ENCODE measurements around the gene IL25.

The IL25 gene

DNA sequence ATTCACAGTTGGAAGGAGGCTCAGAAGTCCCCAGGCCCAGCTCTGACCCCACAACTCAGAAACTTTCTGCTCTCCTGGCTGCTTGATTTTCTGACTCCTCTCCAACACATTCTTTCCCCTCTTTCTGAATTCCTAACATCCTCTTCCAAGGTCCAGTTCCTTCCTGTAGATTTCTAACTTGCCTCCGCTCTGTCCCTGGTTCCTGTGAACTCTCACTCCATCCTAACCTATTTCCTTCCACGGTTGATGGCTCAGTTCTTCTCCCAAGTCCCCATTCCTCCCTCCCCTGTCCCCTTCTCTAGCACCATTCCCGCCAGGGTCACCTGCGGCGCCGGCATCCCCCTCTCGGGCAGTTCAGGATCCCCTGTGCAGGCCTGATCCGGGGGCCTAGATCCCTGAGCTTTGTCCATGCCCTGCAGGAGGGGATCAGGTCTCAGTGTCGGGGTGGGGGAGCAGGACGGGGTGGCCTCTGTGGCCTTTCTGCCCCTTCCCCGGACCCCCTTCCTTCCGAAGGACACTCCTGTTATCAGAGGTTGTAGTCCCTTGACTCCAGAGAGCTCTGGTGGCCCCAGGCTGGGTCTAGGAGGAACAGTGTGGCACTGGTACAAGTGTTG, 13.9 kb upstream of the IL25 start:
- Histone ChIP-seq H4K20me1 (ENCODE audit: insufficient read depth, low read length) (0 out of 2 replicates have a peak, but pooled peaks cover 3% of the 10 kb centered on the region), H3K4me1 (ENCODE audit: insufficient read depth, low read length) (no peaks in the 10 kb centered on the region), H3K27me3 (ENCODE audit: insufficient read depth, low read length, poor library complexity) (peaks cover 34% of the 10 kb centered on the region), H3K79me2 (ENCODE audit: insufficient read depth, low read length) (no peaks in the 10 kb centered on the region), H2AFZ (ENCODE audit: low read depth, low read length) (no peak overlapping the region), H3K9ac (ENCODE audit: low read depth, low read length) (no peak overlapping the region), H3K27ac (ENCODE audit: low read length) (no peak overlapping the region), H3K4me2 (ENCODE audit: insufficient read depth, low read length) (no peak overlapping the region), H3K4me3 (ENCODE audit: low read depth in 1 of 2, low read length in 2 of 2) (no peak overlapping the region), H3K9me3 (ENCODE audit: insufficient read depth, low read length, severe bottlenecking) (no peaks in the 10 kb centered on the region), H3K36me3 (ENCODE audit: insufficient read depth, low read length) (no peaks in the 10 kb centered on the region)
- ATAC-seq (ENCODE audit: insufficient read depth, low read depth) (no peak), DNase-seq (no peak)
- TF ChIP-seq, protein P1, sequence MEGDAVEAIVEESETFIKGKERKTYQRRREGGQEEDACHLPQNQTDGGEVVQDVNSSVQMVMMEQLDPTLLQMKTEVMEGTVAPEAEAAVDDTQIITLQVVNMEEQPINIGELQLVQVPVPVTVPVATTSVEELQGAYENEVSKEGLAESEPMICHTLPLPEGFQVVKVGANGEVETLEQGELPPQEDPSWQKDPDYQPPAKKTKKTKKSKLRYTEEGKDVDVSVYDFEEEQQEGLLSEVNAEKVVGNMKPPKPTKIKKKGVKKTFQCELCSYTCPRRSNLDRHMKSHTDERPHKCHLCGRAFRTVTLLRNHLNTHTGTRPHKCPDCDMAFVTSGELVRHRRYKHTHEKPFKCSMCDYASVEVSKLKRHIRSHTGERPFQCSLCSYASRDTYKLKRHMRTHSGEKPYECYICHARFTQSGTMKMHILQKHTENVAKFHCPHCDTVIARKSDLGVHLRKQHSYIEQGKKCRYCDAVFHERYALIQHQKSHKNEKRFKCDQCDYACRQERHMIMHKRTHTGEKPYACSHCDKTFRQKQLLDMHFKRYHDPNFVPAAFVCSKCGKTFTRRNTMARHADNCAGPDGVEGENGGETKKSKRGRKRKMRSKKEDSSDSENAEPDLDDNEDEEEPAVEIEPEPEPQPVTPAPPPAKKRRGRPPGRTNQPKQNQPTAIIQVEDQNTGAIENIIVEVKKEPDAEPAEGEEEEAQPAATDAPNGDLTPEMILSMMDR (IDR thresholded peaks at IDR 0.05; ENCODE audit: borderline replicate concordance, extremely low read depth, low read length, poor library complexity, severe bottlenecking): no peak
- no peak for TF ChIP-seq EZH2 (IDR thresholded peaks at IDR 0.05; ENCODE audit: borderline replicate concordance, low read depth, low read length, severe bottlenecking)

DNA sequence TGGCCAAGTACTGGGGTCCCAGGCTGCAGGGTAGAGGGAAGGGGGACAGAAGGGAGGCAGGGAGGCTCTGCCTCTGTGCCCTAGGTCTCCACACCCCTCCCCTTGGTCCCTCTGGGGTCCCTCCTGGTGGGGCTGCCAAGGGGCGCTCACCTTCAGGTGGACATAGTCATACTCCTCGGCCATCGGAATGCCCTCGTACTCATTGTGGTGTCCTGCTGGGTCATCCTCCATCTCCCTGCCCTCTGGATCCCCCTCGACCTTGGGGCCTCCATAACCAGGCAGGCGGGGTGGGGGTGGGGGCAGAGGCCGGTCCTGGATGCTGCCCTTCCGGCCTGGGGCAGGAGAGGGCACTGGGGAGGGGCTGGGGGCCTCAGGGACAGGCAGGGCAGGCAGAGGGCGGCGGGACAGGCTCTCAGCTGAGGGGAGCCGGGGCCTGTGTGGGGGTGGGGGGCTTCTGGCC, 13.4 kb upstream of the IL25 start:
- H3K27ac ChIP-seq (ENCODE audit: low read length): no peak overlapping the region
- no peaks in the 10 kb centered on the region for H3K36me3 ChIP-seq (ENCODE audit: insufficient read depth, low read length)
- ATAC-seq (ENCODE audit: insufficient read depth, low read depth): no peak
- H3K4me1 ChIP-seq (ENCODE audit: insufficient read depth, low read length): no peaks in the 10 kb centered on the region
- H4K20me1 ChIP-seq (ENCODE audit: insufficient read depth, low read length): 0 out of 2 replicates have a peak, but pooled peaks cover 3% of the 10 kb centered on the region
- no peaks in the 10 kb centered on the region for H3K79me2 ChIP-seq (ENCODE audit: insufficient read depth, low read length)
- no peaks in the 10 kb centered on the region for H3K9me3 ChIP-seq (ENCODE audit: insufficient read depth, low read length, severe bottlenecking)
- H2AFZ ChIP-seq (ENCODE audit: low read depth, low read length): no peak overlapping the region
- no peak for TF ChIP-seq EZH2 (IDR thresholded peaks at IDR 0.05; ENCODE audit: borderline replicate concordance, low read depth, low read length, severe bottlenecking)
- TF ChIP-seq, protein P1 (IDR thresholded peaks at IDR 0.05; ENCODE audit: borderline replicate concordance, extremely low read depth, low read length, poor library complexity, severe bottlenecking): no peak
- H3K27me3 ChIP-seq (ENCODE audit: insufficient read depth, low read length, poor library complexity): peaks cover 29% of the 10 kb centered on the region
- H3K9ac ChIP-seq (ENCODE audit: low read depth, low read length): no peak overlapping the region
- H3K4me2 ChIP-seq (ENCODE audit: insufficient read depth, low read length): no peak overlapping the region
- H3K4me3 ChIP-seq (ENCODE audit: low read depth in 1 of 2, low read length in 2 of 2): no peak overlapping the region
- no peak for DNase-seq

DNA sequence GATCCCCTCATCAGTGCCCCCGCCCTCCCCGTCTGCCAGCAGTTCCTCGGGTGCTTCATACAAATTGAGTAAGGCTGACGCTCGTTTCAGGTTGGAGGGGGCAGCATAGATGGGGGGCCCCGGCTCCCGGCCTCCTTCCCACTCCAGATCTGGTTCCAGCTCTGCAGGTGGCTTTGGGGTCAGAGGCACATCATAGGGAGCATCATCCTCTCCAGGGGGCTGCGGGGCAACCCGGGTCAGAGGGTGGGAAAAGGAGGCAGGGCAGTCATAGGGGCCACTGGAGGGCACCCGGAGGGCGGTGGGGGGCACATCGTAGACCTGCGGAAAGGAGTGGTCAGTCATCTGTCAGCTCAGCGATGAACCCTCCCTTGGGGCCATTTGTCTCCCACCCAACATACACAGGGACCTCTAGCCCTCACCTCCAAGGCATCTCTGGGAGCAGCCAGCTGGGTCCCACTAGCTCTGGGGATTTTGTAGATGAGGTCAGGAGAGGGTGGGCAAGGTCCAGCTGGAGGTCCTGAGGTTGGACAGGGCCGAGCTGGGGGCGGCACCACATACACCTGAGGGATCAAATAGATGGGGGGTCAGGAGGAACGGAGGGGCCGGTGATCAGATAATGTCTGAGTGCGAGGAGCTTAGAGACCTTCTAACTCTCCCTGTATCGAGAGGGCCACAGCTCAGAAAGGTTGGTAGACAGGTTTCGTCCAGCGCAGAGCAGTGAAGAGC, 12.7 kb upstream of the IL25 start:
- Histone ChIP-seq H3K4me3 (ENCODE audit: low read depth in 1 of 2, low read length in 2 of 2) (no peak overlapping the region), H3K9ac (ENCODE audit: low read depth, low read length) (no peak overlapping the region), H3K27ac (ENCODE audit: low read length) (no peak overlapping the region), H3K4me2 (ENCODE audit: insufficient read depth, low read length) (no peak overlapping the region), H4K20me1 (ENCODE audit: insufficient read depth, low read length) (0 out of 2 replicates have a peak, but pooled peaks cover 3% of the 10 kb centered on the region), H3K27me3 (ENCODE audit: insufficient read depth, low read length, poor library complexity) (peaks cover 24% of the 10 kb centered on the region), H3K36me3 (ENCODE audit: insufficient read depth, low read length) (no peaks in the 10 kb centered on the region), H3K79me2 (ENCODE audit: insufficient read depth, low read length) (no peaks in the 10 kb centered on the region), H2AFZ (ENCODE audit: low read depth, low read length) (no peak overlapping the region), H3K9me3 (ENCODE audit: insufficient read depth, low read length, severe bottlenecking) (no peaks in the 10 kb centered on the region), H3K4me1 (ENCODE audit: insufficient read depth, low read length) (no peaks in the 10 kb centered on the region)
- DNase-seq (no peak), ATAC-seq (ENCODE audit: insufficient read depth, low read depth) (no peak)
- TF ChIP-seq, protein P1 (IDR thresholded peaks at IDR 0.05; ENCODE audit: borderline replicate concordance, extremely low read depth, low read length, poor library complexity, severe bottlenecking): no peak
- no peak for TF ChIP-seq EZH2 (IDR thresholded peaks at IDR 0.05; ENCODE audit: borderline replicate concordance, low read depth, low read length, severe bottlenecking)
